H1 (cell line): ENCODE results near the gene PDK1. TPM values are rescaled to one million over a fixed set of nuclear protein-coding genes. Genes with fewer than 3 reads are reported as not detected.

ENCODE experiments used
- POLR2AphosphoS5 ChIP-seq: IDR thresholded peaks from 2 replicates; pipeline ENCODE4 v1.6.1; 2011; ENCODE audit warnings: low read depth, low read length
- SIRT6 ChIP-seq: IDR thresholded peaks from one replicate; pipeline ENCODE4 v1.7.1; 2012; ENCODE audit warnings: low read length, inconsistent platforms
- TEAD4 ChIP-seq: IDR thresholded peaks from 2 replicates; pipeline ENCODE4 v1.6.1; 2012; ENCODE audit warnings: low read depth, low read length, inconsistent platforms, mixed read lengths
- polyA plus RNA-seq, 7 experiments: library from polyadenylated mRNA; depleted of rRNA in 3 of 7; stranded (reverse) in 5 of 7; unstranded in 2 of 7; fragments of >200 nt in 5 of 7; fragments of 200-250 nt in 2 of 7; gene quantifications; 1 replicate in 5 of 7; 2 replicates in 1 of 7; 4 replicates in 1 of 7; pipeline versions ENCODE4 v1.2.1 to v1.2.3, GENCODE V29; 2011 to 2013; ENCODE audit warnings: missing spikeins in 2 of 7, mixed read lengths in 2 of 7
- total RNA-seq: library from RNA; stranded (reverse); fragmentation: NEBNext Ultra II Directional; extraction: Animal tissue kit (Norgen Biotek cat#: 25700); gene quantifications from 2 replicates; pipeline ENCODE4 v1.2.1, GENCODE V29; 2021

Gene PDK1
- total and polyA plus RNA-seq, 2 of the 8 experiments (the other 6 are each of a cell fraction or from before 2014, with no cell fraction given) = 18.2 to 21.9 TPM

DNA sequence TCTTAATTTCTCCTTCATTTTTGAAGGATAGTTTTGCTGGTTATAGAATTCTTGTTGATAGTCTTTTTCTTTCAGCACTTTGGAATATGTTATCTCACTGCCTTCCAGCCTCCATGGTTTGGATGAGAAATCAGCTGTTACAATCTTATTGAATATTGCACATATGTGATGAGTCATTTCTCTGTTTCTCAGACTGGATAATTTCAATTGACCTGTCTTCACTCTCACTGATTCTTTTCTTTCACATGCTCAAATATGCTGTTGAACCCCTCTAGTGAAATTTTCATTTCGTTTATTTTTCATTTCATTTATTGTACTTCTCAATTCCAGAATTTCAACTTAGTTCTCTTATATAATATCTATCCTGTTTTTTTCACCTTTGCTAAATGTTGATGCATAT, 22.2 kb downstream of the PDK1 start (continued):
- TF ChIP-seq SIRT6 (no peak), POLR2AphosphoS5 (no peak), TEAD4 (no peak)
